ENCODE data around the gene SERPINC1.

SERPINC1 gene

GRCh38 chr1:173865468-173866164, 51.5 kb downstream of the SERPINC1 start:
- TF ChIP-seq REST (IDR thresholded peaks at IDR 0.05; ENCODE audit: insufficient read depth in 1 of 2, low read depth in 2 of 2, low read length in 2 of 2) (no peak), FOXP2 (optimal IDR thresholded peaks at IDR 0.05; ENCODE audit: borderline replicate concordance, extremely low read depth, extremely low read length, insufficient read depth) (no peak), TAF1 (IDR thresholded peaks at IDR 0.05; ENCODE audit: borderline replicate concordance, insufficient read depth, low read length) (peak; percentile 71; the same call in 1 of the 2 replicates), SIN3A (IDR thresholded peaks at IDR 0.05; ENCODE audit: borderline replicate concordance, insufficient read depth, low read length) (0 out of 2 replicates have a peak, but pooled peaks have one; percentile 33), POLR2AphosphoS5 (IDR thresholded peaks at IDR 0.05; ENCODE audit: low read depth, low read length) (peak; percentile 69)

GRCh38 chr1:173864179-173864867, 52.8 kb downstream of the SERPINC1 start:
- TF ChIP-seq TAF1 (IDR thresholded peaks at IDR 0.05; ENCODE audit: borderline replicate concordance, insufficient read depth, low read length) (no peak), POLR2AphosphoS5 (IDR thresholded peaks at IDR 0.05; ENCODE audit: low read depth, low read length) (0 out of 2 replicates have a peak, but pooled peaks have one; percentile 52)

- TF ChIP-seq POLR2AphosphoS5 (IDR thresholded peaks at IDR 0.05; ENCODE audit: low read depth, low read length) (peak; percentile 52), TAF1 (IDR thresholded peaks at IDR 0.05; ENCODE audit: borderline replicate concordance, insufficient read depth, low read length) (peak; percentile 42; the same call in 1 of the 2 replicates), REST (IDR thresholded peaks at IDR 0.05; ENCODE audit: insufficient read depth in 1 of 2, low read depth in 2 of 2, low read length in 2 of 2) (no peak), SIN3A (IDR thresholded peaks at IDR 0.05; ENCODE audit: borderline replicate concordance, insufficient read depth, low read length) (0 out of 2 replicates have a peak, but pooled peaks have one; percentile 2), FOXP2 (optimal IDR thresholded peaks at IDR 0.05; ENCODE audit: borderline replicate concordance, extremely low read depth, extremely low read length, insufficient read depth) (no peak)
Observed at GRCh38 chr1:173863224-173864161, 53.6 kb downstream of the SERPINC1 start.

GRCh38 chr1:173862769-173863223, 54.3 kb downstream of the SERPINC1 start:
- no peak; the same call in 1 of the 2 replicates for TF ChIP-seq POLR2AphosphoS5 (IDR thresholded peaks at IDR 0.05; ENCODE audit: low read depth, low read length)
- no peak for TF ChIP-seq FOXP2 (optimal IDR thresholded peaks at IDR 0.05; ENCODE audit: borderline replicate concordance, extremely low read depth, extremely low read length, insufficient read depth)
- TF ChIP-seq TAF1 (IDR thresholded peaks at IDR 0.05; ENCODE audit: borderline replicate concordance, insufficient read depth, low read length): no peak
- TF ChIP-seq SIN3A (IDR thresholded peaks at IDR 0.05; ENCODE audit: borderline replicate concordance, insufficient read depth, low read length): peak; percentile 2; the same call in 1 of the 2 replicates

GRCh38 chr1:173862146-173862768, 54.9 kb downstream of the SERPINC1 start:
- TF ChIP-seq POLR2AphosphoS5 (IDR thresholded peaks at IDR 0.05; ENCODE audit: low read depth, low read length) (peak; percentile 67), SIN3A (IDR thresholded peaks at IDR 0.05; ENCODE audit: borderline replicate concordance, insufficient read depth, low read length) (peak; percentile 66; the same call in 1 of the 2 replicates)

GRCh38 chr1:173861731-173862145, 55.4 kb downstream of the SERPINC1 start:
- TF ChIP-seq FOXP2 (optimal IDR thresholded peaks at IDR 0.05; ENCODE audit: borderline replicate concordance, extremely low read depth, extremely low read length, insufficient read depth) (no peak), POLR2AphosphoS5 (IDR thresholded peaks at IDR 0.05; ENCODE audit: low read depth, low read length) (peak; percentile 76)
